Measurements from ENCODE around the gene CTAGE6.
"Not testable (repeated sequence)": the region's sequence is repeated elsewhere in the genome, so short reads cannot be mapped to it uniquely, and the experiment has no call there.

Gene CTAGE6

DNA sequence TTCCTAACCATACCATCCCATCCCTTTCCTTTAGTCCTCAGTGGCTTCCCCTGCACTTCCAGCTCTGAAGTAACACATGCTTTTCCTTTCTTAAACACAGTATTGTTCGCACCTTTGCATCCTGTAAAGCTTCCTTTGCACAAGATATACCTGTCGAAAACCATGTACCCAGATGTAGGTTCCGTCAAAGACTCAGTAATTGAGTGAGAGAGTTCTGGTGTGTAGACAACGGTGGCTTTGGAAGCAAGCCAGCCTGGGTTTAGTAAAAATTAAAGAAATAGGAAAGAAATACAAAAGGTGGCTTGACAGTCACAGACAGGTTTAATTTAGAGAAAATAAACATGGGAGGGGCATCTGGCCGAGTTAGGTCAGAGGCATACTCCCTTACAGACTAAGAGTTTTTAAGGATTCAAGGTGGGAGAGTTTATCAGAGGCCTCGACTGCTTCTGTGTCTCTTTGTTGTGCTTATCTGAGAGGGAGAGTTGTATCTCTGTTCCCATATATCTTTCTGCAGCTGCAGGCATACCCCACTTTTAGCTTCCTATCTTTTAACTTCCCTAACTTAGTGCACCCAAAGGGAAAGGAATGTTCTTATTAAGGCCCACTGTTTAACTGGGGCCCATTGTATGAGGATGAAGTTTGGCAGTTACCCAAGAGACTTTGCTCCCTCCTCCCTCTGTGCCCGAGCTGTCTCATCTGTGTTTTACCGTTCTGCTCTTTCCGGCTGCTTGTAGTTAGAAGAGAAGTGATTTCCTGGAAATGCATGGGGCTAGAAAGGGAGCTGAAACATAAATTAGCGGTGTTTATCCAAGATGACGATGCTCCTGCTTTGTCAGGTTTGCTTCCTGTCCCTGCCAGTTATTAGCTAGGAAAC is 42.7 kb downstream of the CTAGE6 start:
- not testable (repeated sequence) for DNase-seq

DNA sequence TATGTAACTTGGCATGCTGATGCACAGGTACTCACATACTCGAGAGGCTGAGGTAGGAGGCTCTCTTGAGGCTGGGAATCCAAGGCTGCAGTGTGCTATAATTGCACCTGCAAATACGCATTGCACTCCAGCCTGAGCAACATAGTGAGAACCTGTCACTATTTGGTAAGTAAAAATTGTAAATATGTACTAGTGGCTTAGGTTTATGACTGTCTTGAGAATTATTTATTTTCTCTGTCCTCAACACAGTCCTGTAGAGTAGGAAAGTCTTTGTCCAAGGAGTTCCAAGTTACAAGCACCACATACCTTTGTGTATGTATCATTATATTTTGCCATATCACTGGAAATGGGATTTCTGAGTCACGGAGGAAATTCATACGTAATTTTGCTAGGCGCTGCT is 45.1 kb downstream of the CTAGE6 start:
- DNase-seq, result not testable (repeated sequence)

DNA sequence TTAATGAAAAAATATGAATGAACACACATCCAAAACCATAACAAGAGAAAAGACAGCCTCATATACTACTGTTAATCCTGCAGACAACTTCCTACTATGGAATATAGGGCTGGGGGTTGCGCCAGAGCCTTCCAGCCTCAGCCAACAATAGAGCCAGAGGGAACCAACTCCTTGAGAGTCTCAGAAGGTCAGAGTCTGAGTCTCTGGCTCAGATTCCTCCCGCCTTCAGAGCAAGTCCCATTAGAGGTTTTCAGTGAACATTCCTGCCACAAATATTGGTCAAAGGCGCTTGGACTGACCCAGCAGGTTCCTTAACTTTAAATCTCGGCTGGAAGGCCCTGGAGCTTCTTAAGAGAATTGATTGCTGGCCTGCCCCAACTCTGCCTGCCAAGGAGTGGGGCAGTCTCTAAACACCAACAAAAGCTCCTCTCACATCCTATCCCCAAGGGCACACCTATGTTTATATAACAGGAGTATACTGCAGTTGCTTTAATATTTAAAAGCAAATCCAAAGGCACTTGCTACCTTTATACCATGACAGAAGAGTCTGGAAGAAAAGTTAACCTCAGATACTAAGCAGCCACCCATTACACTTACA is 45.7 kb downstream of the CTAGE6 start:
- DNase-seq, result not testable (repeated sequence)

DNA sequence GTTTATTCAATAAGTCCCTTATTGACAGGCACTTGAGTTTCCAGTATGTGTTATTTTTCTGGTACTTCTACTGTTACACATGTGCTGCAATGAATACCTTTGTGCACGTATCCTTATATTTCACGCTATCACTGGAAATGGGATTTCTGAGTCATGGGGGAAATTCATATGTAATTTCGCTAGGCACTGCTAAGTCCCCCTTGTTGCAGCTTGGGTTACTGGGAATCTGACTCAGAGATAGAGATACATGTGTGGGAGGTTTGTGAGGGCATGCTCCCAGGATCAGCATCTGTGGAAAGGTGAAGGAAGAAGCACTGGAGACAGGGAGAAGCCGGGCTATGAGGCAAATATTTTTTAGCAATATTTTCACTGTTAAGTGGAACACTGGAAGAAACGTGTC is 47.6 kb downstream of the CTAGE6 start:
- DNase-seq, result not testable (repeated sequence)
